HepG2 (cell line): ENCODE data around the gene OPTN. TPM values are rescaled to one million over a fixed set of nuclear protein-coding genes. Genes with fewer than 3 reads are reported as not detected.

Source experiments
- GFI1 ChIP-seq: sonication (generic); formaldehyde crosslinking; IDR thresholded peaks from 2 replicates; pipeline ENCODE4 v1.5.0; 2020; ENCODE audit warnings: missing genetic modification reagents, mild to moderate bottlenecking, borderline replicate concordance
- ISL2 ChIP-seq: sonication (generic); formaldehyde crosslinking; IDR thresholded peaks from 2 replicates; pipeline ENCODE4 v1.5.0; 2020; ENCODE audit warnings: missing genetic modification reagents
- KMT2A ChIP-seq: sonication (generic); formaldehyde crosslinking; IDR thresholded peaks from 2 replicates; pipeline ENCODE4 v1.4.0; 2020; ENCODE audit warnings: missing genetic modification reagents
- MAX ChIP-seq: IDR thresholded peaks from 2 replicates; pipeline ENCODE4 v1.6.1; 2012; ENCODE audit warnings: inconsistent platforms
- ONECUT2 ChIP-seq: sonication (generic); formaldehyde crosslinking; IDR thresholded peaks from 2 replicates; pipeline ENCODE4 v1.4.0; 2020; ENCODE audit warnings: missing genetic modification reagents
- PRDM15 ChIP-seq: sonication (generic); formaldehyde crosslinking; IDR thresholded peaks from 2 replicates; pipeline ENCODE4 v1.4.0; 2020; ENCODE audit warnings: missing genetic modification reagents
- SCMH1 ChIP-seq: sonication (generic); formaldehyde crosslinking; IDR thresholded peaks from 2 replicates; pipeline ENCODE4 v1.9.0; 2021; ENCODE audit warnings: missing genetic modification reagents, mild to moderate bottlenecking, borderline replicate concordance
- SIN3B ChIP-seq: fragments of 150-350 bp; IDR thresholded peaks from 2 replicates; pipeline ENCODE4 v1.6.1; 2014; ENCODE audit warnings: low read length
- TARDBP ChIP-seq: sonication (generic); formaldehyde crosslinking; IDR thresholded peaks from 2 replicates; pipeline ENCODE4 v1.8.0; 2022; ENCODE audit warnings: mild to moderate bottlenecking, missing genetic modification reagents
- THYN1 ChIP-seq: sonication (generic); formaldehyde crosslinking; IDR thresholded peaks from 2 replicates; pipeline ENCODE4 v1.8.1; 2023; ENCODE audit warnings: low read depth, mild to moderate bottlenecking, moderate library complexity, missing genetic modification reagents, borderline replicate concordance
- ZBED4 ChIP-seq: sonication (generic); formaldehyde crosslinking; IDR thresholded peaks from 2 replicates; pipeline ENCODE4 v1.4.0; 2020; ENCODE audit warnings: missing genetic modification reagents, borderline replicate concordance
- ZBTB21 ChIP-seq: sonication (generic); formaldehyde crosslinking; IDR thresholded peaks from 2 replicates; pipeline ENCODE4 v1.4.0; 2020; ENCODE audit warnings: missing genetic modification reagents
- ZKSCAN5 ChIP-seq: sonication (generic); formaldehyde crosslinking; IDR thresholded peaks from 2 replicates; pipeline ENCODE4 v1.5.1; 2020; ENCODE audit warnings: mild to moderate bottlenecking, missing genetic modification reagents
- ZNF567 ChIP-seq: sonication (generic); formaldehyde crosslinking; IDR thresholded peaks from 2 replicates; pipeline ENCODE4 v1.8.1; 2023; ENCODE audit warnings: mild to moderate bottlenecking, missing genetic modification reagents, borderline replicate concordance
- polyA plus RNA-seq, 8 experiments: library from polyadenylated mRNA; depleted of rRNA in 3 of 8; stranded (reverse) in 7 of 8; unstranded in 1 of 8; fragments of >200 nt; fragmentation: Illumina TruSeq in 4 of 8; extraction: Trizol in 4 of 8; gene quantifications; 2 replicates each; pipeline versions ENCODE4 v1.2.1 to v1.2.3, GENCODE V29; 2011 to 2016; ENCODE audit warnings: low read depth in 4 of 8, missing spikeins in 1 of 8, mixed read lengths in 1 of 8; ENCODE audit not compliant: insufficient read depth in 1 of 8
- total RNA-seq, 5 experiments: library from RNA; depleted of rRNA; stranded (reverse); fragments of >200 nt; fragmentation: Illumina TruSeq; extraction: Trizol; gene quantifications; 2 replicates each; pipeline ENCODE4 v1.2.3, GENCODE V29; 2016; ENCODE audit warnings: low read depth in 1 of 5
- TF ChIP-seq, protein P1 (sequence below): sonication (generic); formaldehyde crosslinking; IDR thresholded peaks from 2 replicates; pipeline ENCODE4 v1.9.0; 2021; ENCODE audit warnings: mild to moderate bottlenecking, missing genetic modification reagents

Gene OPTN
- total and polyA plus RNA-seq, 2 of the 13 experiments (the other 11 are each of a cell fraction or from before 2014, with no cell fraction given), result 13.4 to 46.6 TPM

DNA sequence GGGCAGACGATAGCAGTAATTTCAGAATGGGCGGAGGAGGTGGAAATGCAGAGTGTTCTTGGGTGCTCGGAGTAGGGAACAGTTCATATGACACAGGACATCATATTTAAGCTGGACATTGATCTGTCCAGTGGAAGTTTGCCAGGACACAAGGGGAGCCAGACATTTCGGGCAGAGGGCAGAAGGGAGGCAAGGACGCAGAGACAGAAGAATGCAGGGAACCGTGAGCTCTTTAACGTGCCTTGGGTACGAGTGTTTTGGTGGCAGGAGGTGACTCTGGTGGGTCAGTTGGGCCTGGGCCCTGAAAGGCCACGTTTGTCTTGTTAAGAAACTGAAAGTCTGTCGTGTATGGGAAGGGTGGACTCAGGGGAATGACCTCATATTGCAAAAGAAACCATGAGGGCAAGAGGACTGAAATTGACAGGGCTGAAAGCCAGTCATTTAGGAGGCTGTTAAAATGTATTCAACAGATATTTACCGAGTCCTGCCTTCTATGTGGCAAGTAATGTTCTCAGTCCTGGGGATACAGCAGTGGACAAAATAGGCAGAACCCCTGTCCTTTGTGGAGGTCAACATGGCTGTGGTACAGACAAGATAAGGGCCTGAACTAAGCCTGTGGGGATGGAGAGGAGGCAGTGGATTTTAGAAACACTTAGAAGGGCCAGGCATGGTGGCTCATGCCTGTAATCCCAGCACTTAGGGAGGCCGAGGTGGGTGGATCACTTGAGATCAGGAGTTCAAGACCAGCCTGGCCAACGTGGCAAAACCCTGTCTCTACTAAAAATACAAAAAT is 2.2 kb downstream of the OPTN start (continued):
- TF ChIP-seq, protein P1, sequence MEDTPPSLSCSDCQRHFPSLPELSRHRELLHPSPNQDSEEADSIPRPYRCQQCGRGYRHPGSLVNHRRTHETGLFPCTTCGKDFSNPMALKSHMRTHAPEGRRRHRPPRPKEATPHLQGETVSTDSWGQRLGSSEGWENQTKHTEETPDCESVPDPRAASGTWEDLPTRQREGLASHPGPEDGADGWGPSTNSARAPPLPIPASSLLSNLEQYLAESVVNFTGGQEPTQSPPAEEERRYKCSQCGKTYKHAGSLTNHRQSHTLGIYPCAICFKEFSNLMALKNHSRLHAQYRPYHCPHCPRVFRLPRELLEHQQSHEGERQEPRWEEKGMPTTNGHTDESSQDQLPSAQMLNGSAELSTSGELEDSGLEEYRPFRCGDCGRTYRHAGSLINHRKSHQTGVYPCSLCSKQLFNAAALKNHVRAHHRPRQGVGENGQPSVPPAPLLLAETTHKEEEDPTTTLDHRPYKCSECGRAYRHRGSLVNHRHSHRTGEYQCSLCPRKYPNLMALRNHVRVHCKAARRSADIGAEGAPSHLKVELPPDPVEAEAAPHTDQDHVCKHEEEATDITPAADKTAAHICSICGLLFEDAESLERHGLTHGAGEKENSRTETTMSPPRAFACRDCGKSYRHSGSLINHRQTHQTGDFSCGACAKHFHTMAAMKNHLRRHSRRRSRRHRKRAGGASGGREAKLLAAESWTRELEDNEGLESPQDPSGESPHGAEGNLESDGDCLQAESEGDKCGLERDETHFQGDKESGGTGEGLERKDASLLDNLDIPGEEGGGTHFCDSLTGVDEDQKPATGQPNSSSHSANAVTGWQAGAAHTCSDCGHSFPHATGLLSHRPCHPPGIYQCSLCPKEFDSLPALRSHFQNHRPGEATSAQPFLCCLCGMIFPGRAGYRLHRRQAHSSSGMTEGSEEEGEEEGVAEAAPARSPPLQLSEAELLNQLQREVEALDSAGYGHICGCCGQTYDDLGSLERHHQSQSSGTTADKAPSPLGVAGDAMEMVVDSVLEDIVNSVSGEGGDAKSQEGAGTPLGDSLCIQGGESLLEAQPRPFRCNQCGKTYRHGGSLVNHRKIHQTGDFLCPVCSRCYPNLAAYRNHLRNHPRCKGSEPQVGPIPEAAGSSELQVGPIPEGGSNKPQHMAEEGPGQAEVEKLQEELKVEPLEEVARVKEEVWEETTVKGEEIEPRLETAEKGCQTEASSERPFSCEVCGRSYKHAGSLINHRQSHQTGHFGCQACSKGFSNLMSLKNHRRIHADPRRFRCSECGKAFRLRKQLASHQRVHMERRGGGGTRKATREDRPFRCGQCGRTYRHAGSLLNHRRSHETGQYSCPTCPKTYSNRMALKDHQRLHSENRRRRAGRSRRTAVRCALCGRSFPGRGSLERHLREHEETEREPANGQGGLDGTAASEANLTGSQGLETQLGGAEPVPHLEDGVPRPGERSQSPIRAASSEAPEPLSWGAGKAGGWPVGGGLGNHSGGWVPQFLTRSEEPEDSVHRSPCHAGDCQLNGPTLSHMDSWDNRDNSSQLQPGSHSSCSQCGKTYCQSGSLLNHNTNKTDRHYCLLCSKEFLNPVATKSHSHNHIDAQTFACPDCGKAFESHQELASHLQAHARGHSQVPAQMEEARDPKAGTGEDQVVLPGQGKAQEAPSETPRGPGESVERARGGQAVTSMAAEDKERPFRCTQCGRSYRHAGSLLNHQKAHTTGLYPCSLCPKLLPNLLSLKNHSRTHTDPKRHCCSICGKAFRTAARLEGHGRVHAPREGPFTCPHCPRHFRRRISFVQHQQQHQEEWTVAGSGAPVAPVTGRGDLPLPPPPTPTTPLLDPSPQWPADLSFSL, result no peak
- TF ChIP-seq KMT2A (peak; percentile 46; the same call in 1 of the 2 replicates), SIN3B (no peak), GFI1 (CRISPR knock-in tag) (no peak), TARDBP (CRISPR knock-in tag) (peak; percentile 67), SCMH1 (CRISPR knock-in tag) (no peak), ISL2 (no peak), MAX (peak; percentile 38), ZNF567 (CRISPR knock-in tag) (no peak), ONECUT2 (CRISPR knock-in tag) (no peak), ZKSCAN5 (CRISPR knock-in tag) (no peak), ZBTB21 (CRISPR knock-in tag) (peak; percentile 77; the same call in 1 of the 2 replicates), ZBED4 (CRISPR knock-in tag) (0 out of 2 replicates have a peak, but pooled peaks have one; percentile 38), THYN1 (CRISPR knock-in tag) (no peak), PRDM15 (CRISPR knock-in tag) (no peak)
